Liver (tissue), 2 donors: ENCODE results near the gene VENTX.

Source experiments
- RAD21 ChIP-seq, 2 donors: IDR thresholded peaks; 2 replicates each; pipeline ENCODE4 v1.6.1; 2016; ENCODE audit warnings: antibody characterized with exemption in 2 of 2, mild to moderate bottlenecking in 2 of 2
- REST ChIP-seq: IDR thresholded peaks from 2 replicates; pipeline ENCODE4 v1.6.1; 2016; ENCODE audit warnings: antibody characterized with exemption, mild to moderate bottlenecking
- donor health status: healthy.

GRCh38 chr10:133197786-133198185 is 39.9 kb upstream of the VENTX start:
- no peak for TF ChIP-seq RAD21 (IDR thresholded peaks at IDR 0.05)
- no peak for TF ChIP-seq REST
